Sigmoid colon (tissue), 7 donors: ENCODE data around the gene DPT. TPM values are rescaled to one million over a fixed set of nuclear protein-coding genes. Genes with fewer than 3 reads are reported as not detected.

ENCODE experiments used
- DNase-seq: peaks from one replicate; pipeline ENCODE4 v3.0.0-alpha.2; 2019
- H3K27ac ChIP-seq, 4 donors: fragments of 200-600 bp; sonication (generic); one replicate each; pipeline ENCODE4 v1.5.1; 2016 to 2019; ENCODE audit warnings: mild to moderate bottlenecking in 1 of 4
- H3K27me3 ChIP-seq, 3 donors: fragments of 200-600 bp; sonication (generic); one replicate each; pipeline ENCODE4 v1.5.1; 2019; ENCODE audit warnings: mild to moderate bottlenecking in 1 of 3
- H3K36me3 ChIP-seq, 4 donors: fragments of 200-600 bp; sonication (generic); one replicate each; pipeline ENCODE4 v1.5.1; 2016 to 2019
- H3K4me1 ChIP-seq, 4 donors: fragments of 200-600 bp; sonication (generic); one replicate each; pipeline ENCODE4 v1.5.1; 2017 to 2019
- H3K4me3 ChIP-seq, 4 donors: fragments of 200-600 bp; sonication (generic); one replicate each; pipeline ENCODE4 v1.5.1; 2017 to 2019; ENCODE audit warnings: mild to moderate bottlenecking in 2 of 4, moderate library complexity in 1 of 4
- H3K9me3 ChIP-seq, 4 donors: fragments of 200-600 bp in 3 of 4; sonication (generic) in 3 of 4; one replicate each; pipeline versions ENCODE4 v1.5.1 to v1.6.1; 2013 to 2019
- EP300 ChIP-seq, 4 donors: sonication (generic); formaldehyde crosslinking; IDR thresholded peaks; one replicate each; pipeline ENCODE4 v1.6.1; 2017; ENCODE audit warnings: antibody characterized with exemption in 4 of 4
- POLR2A ChIP-seq, 2 donors: fragments of 450-650 bp; IDR thresholded peaks; one replicate each; pipeline ENCODE4 v1.6.1; 2016; ENCODE audit warnings: antibody characterized with exemption in 2 of 2, mild to moderate bottlenecking in 2 of 2, moderate library complexity in 2 of 2
- POLR2AphosphoS5 ChIP-seq, 4 donors: sonication (generic); formaldehyde crosslinking; IDR thresholded peaks; one replicate each; pipeline ENCODE4 v1.6.1; 2017; ENCODE audit warnings: antibody characterized with exemption in 4 of 4
- WGBS, 2 donors: extraction: QIAGEN DNeasy Blood & Tissue Kit; methylation state at CpG; one replicate each; pipeline ENCODE4 v1.1.7; 2013; 5-methylcytosine and 5-hydroxymethylcytosine counted together
- intact Hi-C: fragments of 100-400 bp; cut with DNase I; formaldehyde crosslinking; loops from one replicate; pipeline ENCODE4 v1.15.1; 2023
- polyA plus RNA-seq, 3 donors: library from polyadenylated mRNA; stranded (reverse); fragments of 200-250 nt; gene quantifications; one replicate each; pipeline ENCODE4 v1.2.3, GENCODE V29; 2013
- total RNA-seq, 4 donors: library from RNA; depleted of rRNA; stranded (reverse); fragments of >200 nt; gene quantifications; one replicate each; pipeline ENCODE4 v1.1.0, GENCODE V29; 2016
- TF ChIP-seq, protein P1 (sequence below), 4 experiments: fragments of 450-650 bp in 3 of 4; fragments of 200-600 bp in 1 of 4; IDR thresholded peaks; one replicate each; pipeline ENCODE4 v1.5.1; 2016 to 2019; ENCODE audit warnings: antibody characterized with exemption in 4 of 4, mild to moderate bottlenecking in 3 of 4, moderate library complexity in 2 of 4
- donor health status: healthy with polysubstance abuse.
- donor health status: Bipolar disorder and iron deficiency.
- donor health status: healthy.

The DPT gene
- total and polyA plus RNA-seq, 7 donors: 2.1 to 519 (median 249) TPM

DNA sequence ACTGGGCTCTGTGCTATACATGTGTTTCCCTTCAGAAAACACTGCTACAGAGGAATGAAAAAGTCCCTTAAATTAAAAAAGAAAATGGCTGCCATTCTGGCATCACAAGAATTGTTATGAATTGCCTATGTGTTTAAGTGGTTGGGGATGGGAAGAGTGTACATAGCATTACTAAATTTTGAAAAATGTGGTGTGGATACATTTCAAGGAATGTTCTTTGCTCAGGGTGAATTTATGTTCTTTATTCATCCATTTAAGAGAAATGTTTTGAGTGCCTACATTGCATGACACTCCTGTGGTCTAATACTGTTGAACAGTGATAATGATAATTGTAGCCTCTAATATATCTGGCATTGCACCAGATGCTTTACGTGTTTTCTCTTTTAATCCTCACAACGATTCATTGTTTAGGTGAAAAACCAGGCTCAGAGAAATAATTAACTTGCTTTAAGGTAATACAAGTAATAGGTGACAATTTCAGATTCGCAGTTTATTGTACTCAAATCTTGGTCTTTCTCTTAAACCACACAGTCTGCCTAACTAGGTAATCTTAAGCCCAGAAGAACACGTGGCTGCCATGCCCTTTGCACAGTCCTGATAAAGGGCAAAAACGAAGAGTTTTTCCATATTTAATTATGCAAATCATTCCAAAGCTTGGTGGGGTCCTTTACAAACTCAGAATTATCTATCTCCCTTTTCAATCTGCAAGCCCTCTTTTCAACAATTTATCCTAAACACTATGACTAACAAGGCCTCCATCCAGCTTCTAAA lies 31.5 kb downstream of the DPT start:
- H3K27me3 ChIP-seq: no peaks in the 10 kb centered on the region
- H3K9me3 ChIP-seq: no peaks in the 10 kb centered on the region
- intact Hi-C loops: loop anchor here (5.0 to 10.0 kb wide), 2 partner anchors 85 to 213 kb away; no protein-coding TSS in a partner anchor
- no peak overlapping the region for H3K4me3 ChIP-seq
- TF ChIP-seq, protein P1, sequence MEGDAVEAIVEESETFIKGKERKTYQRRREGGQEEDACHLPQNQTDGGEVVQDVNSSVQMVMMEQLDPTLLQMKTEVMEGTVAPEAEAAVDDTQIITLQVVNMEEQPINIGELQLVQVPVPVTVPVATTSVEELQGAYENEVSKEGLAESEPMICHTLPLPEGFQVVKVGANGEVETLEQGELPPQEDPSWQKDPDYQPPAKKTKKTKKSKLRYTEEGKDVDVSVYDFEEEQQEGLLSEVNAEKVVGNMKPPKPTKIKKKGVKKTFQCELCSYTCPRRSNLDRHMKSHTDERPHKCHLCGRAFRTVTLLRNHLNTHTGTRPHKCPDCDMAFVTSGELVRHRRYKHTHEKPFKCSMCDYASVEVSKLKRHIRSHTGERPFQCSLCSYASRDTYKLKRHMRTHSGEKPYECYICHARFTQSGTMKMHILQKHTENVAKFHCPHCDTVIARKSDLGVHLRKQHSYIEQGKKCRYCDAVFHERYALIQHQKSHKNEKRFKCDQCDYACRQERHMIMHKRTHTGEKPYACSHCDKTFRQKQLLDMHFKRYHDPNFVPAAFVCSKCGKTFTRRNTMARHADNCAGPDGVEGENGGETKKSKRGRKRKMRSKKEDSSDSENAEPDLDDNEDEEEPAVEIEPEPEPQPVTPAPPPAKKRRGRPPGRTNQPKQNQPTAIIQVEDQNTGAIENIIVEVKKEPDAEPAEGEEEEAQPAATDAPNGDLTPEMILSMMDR (IDR thresholded peaks at IDR 0.05): no peak
- no peak for TF ChIP-seq EP300 (IDR thresholded peaks at IDR 0.05)
- TF ChIP-seq POLR2A (IDR thresholded peaks at IDR 0.05): no peak
- TF ChIP-seq POLR2AphosphoS5 (IDR thresholded peaks at IDR 0.05): no peak
- DNase-seq: no peak
- 22 to 63% methylated on average over 5 of the region's 5 CpGs for WGBS, 2 donors
- no peaks in the 10 kb centered on the region for H3K36me3 ChIP-seq
- peaks cover 0 to 43% (median 37%) of the 10 kb centered on the region in 4 donors for H3K4me1 ChIP-seq
- H3K27ac ChIP-seq: peak overlapping the region in 3 of 4 donors; percentile 64 to 75 (median 75)

DNA sequence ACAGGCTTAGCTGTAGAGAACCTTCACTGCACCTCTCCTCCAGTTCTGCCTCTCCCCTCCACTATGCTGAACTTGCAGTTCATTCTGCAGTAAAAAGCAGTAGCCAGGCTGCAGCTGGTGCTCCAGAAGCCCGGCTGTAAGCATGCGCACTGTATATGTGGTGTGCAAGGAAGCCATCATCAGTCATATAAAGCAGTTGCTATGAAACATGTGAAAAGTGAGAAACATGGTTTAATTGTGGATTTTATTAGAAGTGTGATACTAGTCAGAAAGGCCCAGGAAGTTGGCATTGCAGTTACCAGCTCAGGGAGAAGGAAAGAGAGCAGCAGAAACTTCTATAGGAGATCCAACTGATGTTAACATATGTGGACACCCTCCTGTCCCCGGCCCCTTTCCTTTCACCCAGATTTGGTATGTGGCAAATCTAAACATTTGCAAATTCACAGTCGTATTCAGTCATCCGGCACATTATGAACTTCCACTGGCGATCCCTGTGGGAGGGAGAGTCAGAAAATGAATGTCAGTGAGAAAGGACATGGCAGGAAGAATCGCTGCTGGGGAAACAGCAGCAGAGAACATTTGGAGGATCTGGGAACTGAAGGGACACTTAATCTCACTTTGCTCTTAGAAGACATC lies 32.8 kb downstream of the DPT start:
- H3K36me3 ChIP-seq: no peaks in the 10 kb centered on the region
- H3K4me3 ChIP-seq: no peak overlapping the region
- TF ChIP-seq POLR2A (IDR thresholded peaks at IDR 0.05) (no peak), POLR2AphosphoS5 (IDR thresholded peaks at IDR 0.05) (peak in 3 of 4 donors; percentile 55 to 64 (median 56)), EP300 (IDR thresholded peaks at IDR 0.05) (peak in 1 of 4 donors; percentile 46)
- H3K27me3 ChIP-seq: no peaks in the 10 kb centered on the region
- peak; percentile 77 for DNase-seq
- 77 to 86% methylated on average over 7 of the region's 7 CpGs for WGBS, 2 donors
- H3K9me3 ChIP-seq: no peaks in the 10 kb centered on the region
- H3K27ac ChIP-seq: peak overlapping the region in 3 of 4 donors; percentile 64 to 75 (median 75)
- H3K4me1 ChIP-seq: peaks cover 0 to 50% (median 38%) of the 10 kb centered on the region in 4 donors
- intact Hi-C loops: loop anchor here (5.0 to 10.0 kb wide), 2 partner anchors 84 to 211 kb away; no protein-coding TSS in a partner anchor

DNA sequence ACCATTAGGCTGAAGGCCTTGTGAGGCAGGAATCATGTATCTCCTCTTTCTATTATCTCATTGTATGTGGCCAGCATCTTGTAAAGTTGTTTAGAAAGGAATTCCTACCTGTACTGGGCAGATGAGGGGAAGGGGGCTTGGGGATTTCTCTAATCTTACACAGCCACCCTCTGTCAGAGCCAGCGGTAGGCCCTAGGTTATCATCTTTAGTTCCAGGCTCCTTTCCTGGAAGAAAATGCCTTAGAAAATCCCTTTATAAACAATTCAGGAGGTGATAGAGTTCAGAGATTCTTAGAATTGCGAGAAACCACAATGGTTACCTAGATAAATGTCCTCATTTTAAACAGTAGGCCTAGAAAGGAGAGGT lies 35.2 kb downstream of the DPT start:
- H3K4me1 ChIP-seq: peaks cover 0 to 74% (median 59%) of the 10 kb centered on the region in 4 donors
- TF ChIP-seq POLR2A (IDR thresholded peaks at IDR 0.05): no peak
- TF ChIP-seq, protein P1 (IDR thresholded peaks at IDR 0.05): no peak
- TF ChIP-seq POLR2AphosphoS5 (IDR thresholded peaks at IDR 0.05): no peak
- no peak for TF ChIP-seq EP300 (IDR thresholded peaks at IDR 0.05)
- intact Hi-C loops: loop anchor here (5.0 to 10.0 kb wide), 2 partner anchors 209 to 413 kb away; partner anchors contain the start of gene ATP1B1

DNA sequence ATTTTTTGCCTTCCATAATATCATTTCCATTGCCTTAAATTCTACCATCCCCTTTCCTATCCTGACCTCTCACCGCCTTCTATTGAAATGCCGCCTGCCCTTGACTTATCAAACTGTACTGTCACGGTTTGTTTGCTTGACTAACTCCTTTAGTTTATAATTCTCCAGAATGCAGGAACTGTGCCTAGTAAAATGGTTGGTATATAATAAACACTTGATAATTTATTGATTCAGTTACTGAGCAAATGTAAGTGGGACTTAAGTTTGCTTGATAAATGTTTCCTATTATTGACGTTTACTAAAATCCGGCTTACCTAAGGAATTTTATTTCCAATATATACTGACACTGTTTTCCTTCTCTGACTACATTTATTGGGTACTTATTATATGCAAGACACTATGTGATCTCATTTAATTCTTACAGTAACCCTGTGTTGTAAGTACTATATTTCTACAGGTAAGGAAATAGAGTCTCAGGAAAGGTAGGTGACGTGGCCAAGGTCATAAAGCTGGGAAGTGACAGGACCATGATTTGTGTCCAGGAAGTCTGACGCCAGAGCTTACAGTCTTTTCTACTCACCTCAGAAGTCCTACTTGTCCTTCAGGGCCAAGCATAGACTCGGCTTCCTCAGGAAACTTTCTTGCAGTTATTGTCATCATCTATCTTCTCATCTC lies 35.7 kb downstream of the DPT start:
- no peak for DNase-seq
- no peaks in the 10 kb centered on the region for H3K27me3 ChIP-seq
- 17 to 70% methylated on average over 8 of the region's 8 CpGs for WGBS, 2 donors
- peaks cover 0 to 79% (median 63%) of the 10 kb centered on the region in 4 donors for H3K4me1 ChIP-seq
- H3K36me3 ChIP-seq: no peaks in the 10 kb centered on the region
- peak overlapping the region in 3 of 4 donors; percentile 51 to 75 (median 64) for H3K27ac ChIP-seq
- H3K9me3 ChIP-seq: no peaks in the 10 kb centered on the region
- no peak overlapping the region for H3K4me3 ChIP-seq
- intact Hi-C loops: loop anchor here (5.0 to 10.0 kb wide), 2 partner anchors 209 to 414 kb away; partner anchors contain the start of gene ATP1B1
- TF ChIP-seq POLR2A (IDR thresholded peaks at IDR 0.05) (no peak), POLR2AphosphoS5 (IDR thresholded peaks at IDR 0.05) (no peak), EP300 (IDR thresholded peaks at IDR 0.05) (no peak)
- TF ChIP-seq, protein P1 (IDR thresholded peaks at IDR 0.05): no peak

More for the DNA sequence above, 35.2 kb downstream of the DPT start:
- Histone ChIP-seq H3K4me3 (no peak overlapping the region), H3K27ac (peak overlapping the region; percentile 31 to 75 (median 58)), H3K36me3 (no peaks in the 10 kb centered on the region), H3K9me3 (no peaks in the 10 kb centered on the region), H3K27me3 (no peaks in the 10 kb centered on the region)
- WGBS, 2 donors: 72 to 91% methylated on average over 2 of the region's 2 CpGs
- no peak for DNase-seq
